ENCODE data around the gene ACBD7. TPM values are rescaled to one million over a fixed set of nuclear protein-coding genes. Genes with fewer than 3 reads are reported as not detected.

ACBD7 gene
- total and polyA plus RNA-seq, 2 of the 8 experiments (the other 6 are each of a cell fraction or from before 2014, with no cell fraction given) = 9.0 to 17.8 TPM

- Histone ChIP-seq H2BK12ac (ENCODE audit: low read depth, low read length) (no peak overlapping the region), H4K91ac (replicated peaks; ENCODE audit: insufficient read length, low read length) (no peak overlapping the region), H3K4me2 (ENCODE audit: insufficient read depth in 1 of 2, low read depth in 2 of 2, low read length in 2 of 2) (no peak overlapping the region), H2AK5ac (ENCODE audit: low read depth, low read length) (no peak overlapping the region), H4K5ac (ENCODE audit: insufficient read length, low read depth, low read length) (no peak overlapping the region), H2BK20ac (ENCODE audit: low read length) (no peak overlapping the region), H2BK120ac (replicated peaks; ENCODE audit: low read depth, low read length) (no peak overlapping the region), H3K9ac (replicated peaks in 1 of 4; ENCODE audit: extremely low read depth in 1 of 4, low read depth in 3 of 4, low read length in 3 of 4) (no peak overlapping the region), H3K18ac (ENCODE audit: extremely low read depth, low read length) (no peak overlapping the region), H3K4me1 (replicated peaks in 1 of 4; ENCODE audit: control insufficient read depth in 3 of 4, insufficient read depth in 4 of 4, low read length in 3 of 4) (no peaks in the 10 kb centered on the region), H3K56ac (replicated peaks; ENCODE audit: insufficient read length, low read depth, low read length) (no peak overlapping the region), H3K4ac (replicated peaks; ENCODE audit: insufficient read length, low read depth, low read length) (no peak overlapping the region), H2BK15ac (ENCODE audit: low read length) (no peak overlapping the region), H2BK5ac (ENCODE audit: low read depth, low read length) (no peak overlapping the region), H3K79me1 (ENCODE audit: low read depth, low read length) (no peaks in the 10 kb centered on the region), H4K20me1 (replicated peaks in 1 of 2; ENCODE audit: control insufficient read depth in 1 of 2, insufficient read depth in 2 of 2, low read length in 2 of 2) (no peaks in the 10 kb centered on the region), H4K8ac (ENCODE audit: extremely low read depth, insufficient read depth, low read length) (no peak overlapping the region), H3K27me3 (replicated peaks in 1 of 4; ENCODE audit: control insufficient read depth in 3 of 4, extremely low read depth in 1 of 4, insufficient read depth in 3 of 4, low read length in 3 of 4) (no peaks in the 10 kb centered on the region), H3K9me3 (ENCODE audit: insufficient read depth in 2 of 2, low read depth in 1 of 2, low read length in 1 of 2) (no peaks in the 10 kb centered on the region), H3K36me3 (ENCODE audit: control insufficient read depth in 2 of 4, insufficient read depth in 4 of 4, low read length in 3 of 4) (no peaks in the 10 kb centered on the region), H3K79me2 (ENCODE audit: control insufficient read depth in 1 of 2, insufficient read depth in 2 of 2, low read length in 2 of 2) (no peaks in the 10 kb centered on the region), H3K27ac (ENCODE audit: low read depth, low read length) (no peak overlapping the region), H2AFZ (ENCODE audit: low read length) (no peak overlapping the region), H3K4me3 (ENCODE audit: extremely low read depth in 1 of 4, insufficient read depth in 2 of 4, low read depth in 3 of 4, low read length in 4 of 4) (no peak overlapping the region), H3K23ac (ENCODE audit: insufficient read length) (no peak overlapping the region), H3K23me2 (ENCODE audit: low read depth, low read length) (no peaks in the 10 kb centered on the region), H3K14ac (ENCODE audit: insufficient read length) (no peak overlapping the region)
- ChIA-PET POLR2A (ENCODE audit: partially characterized antibody) (no interaction called here), CTCF (ENCODE audit: partially characterized antibody) (no interaction called here)
- no peak for FAIRE-seq
- 78% methylated on average over 3 of the region's 3 CpGs; no CpG with 5 or more reads in 1 of the 2 experiments for WGBS, 2 experiments (ENCODE audit: extremely low coverage in 1 of 2, insufficient coverage in 1 of 2, insufficient read length in 1 of 2, insufficient replicate concordance in 2 of 2, low coverage in 1 of 2, low lambda C conversion rate in 2 of 2, missing lambda C conversion rate in 1 of 2)
- no peak for TF ChIP-seq ATF2 (IDR thresholded peaks at IDR 0.05; ENCODE audit: low read length)
- TF ChIP-seq MAFK (IDR thresholded peaks at IDR 0.05; ENCODE audit: low read depth, low read length) = no peak
- TF ChIP-seq E2F6 (IDR thresholded peaks at IDR 0.05) = no peak
- TF ChIP-seq CEBPB (IDR thresholded peaks at IDR 0.05; ENCODE audit: low read depth, low read length) = no peak
- no peak for DNase-seq (ENCODE audit: low read depth in 1 of 2, low spot score in 2 of 2)
Observed at GRCh38 chr10:15027741-15028140, 60.8 kb downstream of the ACBD7 start.

Measured in H1 (cell line).